Activated naive CD4-positive, alpha-beta T cell treated with anti-CD3 and anti-CD28 coated beads, Interleukin-2, amount 50 U/mL, for 16 hours (primary cell): ENCODE measurements around the gene ACAD11.
"Not testable (repeated sequence)": the region's sequence is repeated elsewhere in the genome, so short reads cannot be mapped to it uniquely, and the experiment has no call there.

ENCODE experiments used
- DNase-seq: peaks from one replicate; pipeline ENCODE4 v3.0.0-alpha.2; 2020

Gene ACAD11

DNA sequence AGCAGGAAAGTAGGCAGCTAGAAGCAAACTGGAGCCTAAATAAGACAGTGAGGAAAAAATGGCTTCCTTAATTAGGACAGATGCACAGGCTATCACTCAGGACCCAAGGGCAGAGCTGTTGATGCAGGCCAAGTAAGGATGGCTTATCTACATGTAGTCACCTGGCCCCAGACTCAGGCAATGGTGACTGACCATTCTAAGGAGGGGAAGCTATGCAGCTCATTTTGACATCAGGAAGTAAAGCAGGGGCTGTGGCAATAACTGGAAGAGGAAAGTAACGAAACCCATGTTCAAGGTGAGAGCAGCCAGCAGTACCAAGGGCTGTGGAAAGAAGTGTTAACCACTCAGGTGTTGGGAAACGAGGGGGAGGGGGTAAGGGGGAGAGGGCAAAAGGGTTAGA lies 16.2 kb downstream of the ACAD11 start:
- no peak for DNase-seq

DNA sequence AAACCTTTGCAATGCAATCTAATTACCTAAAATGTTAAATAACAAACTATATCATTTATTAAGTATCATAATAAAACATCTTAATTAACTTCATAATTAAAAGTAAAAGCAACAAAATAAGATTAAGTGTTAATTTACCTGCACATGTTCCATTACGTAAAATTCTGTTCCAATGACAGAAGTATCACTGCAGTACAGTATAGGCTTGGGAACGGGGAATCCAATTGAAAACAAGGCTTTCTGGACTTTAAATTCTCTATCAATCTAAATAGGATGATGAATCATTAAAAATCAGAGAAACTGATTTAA lies 17.1 kb downstream of the ACAD11 start:
- DNase-seq = no peak

DNA sequence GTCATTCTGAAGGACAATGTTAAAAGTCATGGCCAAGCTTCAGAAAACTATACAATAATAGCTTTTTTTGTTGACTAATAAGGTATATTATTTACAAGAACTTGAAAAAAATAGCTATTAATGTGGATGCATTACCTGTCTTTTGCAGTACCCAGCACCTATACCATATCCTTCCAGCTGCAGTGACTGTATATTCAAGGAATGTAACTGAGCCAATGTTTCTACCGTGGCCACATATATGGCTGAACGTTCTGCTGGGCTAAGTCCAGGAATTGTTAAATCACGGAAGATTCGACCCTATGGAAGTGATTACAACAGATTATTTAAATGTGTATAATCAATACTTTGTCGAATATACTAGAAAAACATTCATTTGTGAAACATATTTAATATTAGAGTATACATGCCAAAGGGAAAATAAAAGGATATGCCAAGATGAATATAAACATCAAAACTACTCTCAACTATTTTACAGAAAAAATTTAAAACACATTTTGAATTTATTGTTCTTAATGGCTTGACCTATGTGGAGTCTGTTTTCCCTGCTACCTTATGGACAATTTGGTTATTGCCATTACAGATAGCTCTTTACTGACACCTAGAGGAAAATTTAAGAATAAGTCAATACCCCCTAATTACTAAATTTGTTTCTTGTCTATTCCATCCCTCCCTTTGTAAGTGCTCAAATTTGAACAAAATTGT lies 17.6 kb downstream of the ACAD11 start:
- DNase-seq = no peak

DNA sequence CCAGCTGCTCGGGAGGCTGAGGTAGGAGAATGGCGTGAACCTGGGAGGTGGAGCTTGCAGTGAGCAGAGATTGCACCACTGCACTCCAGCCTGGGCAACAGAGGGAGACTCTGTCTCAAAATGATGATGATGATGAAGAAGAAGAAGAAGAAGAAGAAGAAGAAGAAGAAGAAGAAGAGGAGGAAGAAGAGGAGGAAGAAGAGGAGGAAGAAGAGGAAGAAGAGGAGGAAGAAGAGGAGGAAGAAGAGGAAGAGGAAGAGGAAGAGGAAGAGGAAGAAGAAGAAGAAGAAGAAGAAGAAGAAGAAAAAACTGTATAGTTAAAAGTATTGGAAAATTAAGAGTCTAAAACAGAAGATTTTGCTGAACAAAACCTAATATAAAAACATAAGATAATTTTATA lies 18.2 kb downstream of the ACAD11 start:
- not testable (repeated sequence) for DNase-seq

GRCh38 chr3:132638706-132639105 lies 20.9 kb downstream of the ACAD11 start:
- DNase-seq = no peak

DNA sequence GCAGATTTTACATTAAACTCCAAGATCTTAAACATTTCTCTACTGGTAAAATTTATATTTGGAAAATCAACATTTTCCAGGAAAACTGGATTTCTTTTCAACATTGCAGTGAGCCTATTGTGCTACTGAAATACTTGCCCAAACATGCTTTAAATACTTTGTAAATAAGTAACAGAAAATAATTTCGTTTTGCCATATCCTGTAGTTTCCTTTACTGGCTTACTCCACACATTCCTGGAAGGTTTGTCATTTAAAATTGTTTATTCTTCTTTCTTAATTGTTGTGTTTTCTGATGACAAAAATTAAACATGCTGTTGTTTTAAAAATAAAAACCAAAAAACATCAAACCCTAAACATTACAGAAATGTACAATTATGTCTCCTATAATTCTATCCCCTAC lies 22.0 kb downstream of the ACAD11 start:
- DNase-seq = no peak

- no peak for DNase-seq
Observed at GRCh38 chr3:132635052-132635451, 24.6 kb downstream of the ACAD11 start.

- no peak for DNase-seq
Observed at GRCh38 chr3:132630612-132631011, 29.0 kb downstream of the ACAD11 start.

DNA sequence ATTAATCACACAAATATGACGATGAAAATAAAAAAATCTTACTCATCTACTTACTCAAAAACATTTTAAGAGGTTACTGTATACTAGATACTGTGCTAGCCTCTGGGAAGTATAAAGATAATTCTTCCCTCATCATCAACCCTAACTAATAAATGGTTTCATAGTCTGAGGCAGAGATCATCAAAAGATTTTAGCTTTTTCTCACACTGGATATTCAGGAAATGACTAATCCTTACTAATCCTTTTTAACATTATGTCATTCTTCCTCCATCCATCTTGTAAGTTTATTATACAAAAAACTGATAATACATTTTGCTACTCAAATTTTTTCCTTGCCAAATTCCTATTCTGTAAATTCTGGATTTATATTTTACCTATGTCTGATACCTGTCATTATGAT lies 29.7 kb downstream of the ACAD11 start:
- no peak for DNase-seq

GRCh38 chr3:132628157-132628556 lies 31.5 kb downstream of the ACAD11 start:
- DNase-seq = no peak

GRCh38 chr3:132626955-132627354 lies 32.7 kb downstream of the ACAD11 start:
- DNase-seq = no peak

DNA sequence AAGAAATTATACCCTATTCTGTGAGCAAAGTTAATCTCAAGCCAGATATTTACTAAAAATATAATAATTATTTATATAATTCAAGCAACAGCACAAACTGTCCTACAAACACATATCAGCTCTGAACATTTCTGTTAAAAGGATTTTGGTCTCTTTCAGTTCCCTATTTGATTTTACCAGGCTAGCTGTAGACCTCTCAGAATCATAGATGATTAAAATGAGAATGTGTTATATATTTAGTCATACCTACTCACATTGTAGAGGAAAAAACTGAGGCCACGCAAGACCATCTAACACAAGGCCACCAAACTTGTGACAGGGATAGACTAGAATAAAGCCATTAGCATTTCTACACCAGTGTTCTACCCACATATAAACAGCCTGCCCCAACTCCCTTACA lies 34.0 kb downstream of the ACAD11 start:
- DNase-seq = no peak

GRCh38 chr3:132624790-132625189 lies 34.8 kb downstream of the ACAD11 start:
- DNase-seq = no peak

- DNase-seq = no peak
Observed at GRCh38 chr3:132623646-132624045, 36.0 kb downstream of the ACAD11 start.

DNA sequence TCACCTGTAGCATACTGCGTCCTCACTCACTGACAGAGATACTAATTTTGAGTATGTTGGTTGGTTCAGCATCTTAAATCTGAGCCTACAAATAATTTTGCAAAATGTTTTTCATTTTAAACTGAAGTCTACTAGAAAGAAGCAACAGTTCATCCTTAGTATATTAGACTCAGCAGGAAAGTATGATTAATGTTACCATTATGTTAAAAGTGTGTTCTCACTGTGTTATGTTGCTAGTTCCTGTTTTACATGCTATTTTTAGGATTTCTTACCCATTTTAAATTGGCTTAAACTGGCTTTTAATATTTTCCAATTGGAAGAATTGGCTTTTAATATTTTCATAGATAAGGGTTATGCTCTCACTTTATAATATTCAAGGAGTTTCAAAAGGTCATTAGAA lies 36.8 kb downstream of the ACAD11 start:
- no peak for DNase-seq

DNA sequence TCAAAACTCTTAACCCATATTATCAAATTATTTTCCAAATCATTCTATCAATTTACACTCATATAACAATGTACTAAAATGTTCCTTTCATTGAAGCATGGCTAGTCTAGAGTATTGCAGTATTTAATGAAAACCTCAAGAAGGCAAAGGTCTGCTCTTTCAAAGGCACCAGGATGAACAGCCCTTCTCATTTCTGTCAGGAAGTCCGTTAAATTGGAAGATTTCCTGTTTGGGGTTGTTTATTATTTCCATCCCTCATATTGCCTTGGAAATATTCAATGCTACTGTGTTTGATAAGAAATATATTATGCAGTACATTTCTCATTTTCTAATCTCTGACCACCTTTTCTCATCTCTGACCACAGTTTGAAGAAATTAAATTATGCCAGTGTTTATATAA lies 37.5 kb downstream of the ACAD11 start:
- no peak for DNase-seq

DNA sequence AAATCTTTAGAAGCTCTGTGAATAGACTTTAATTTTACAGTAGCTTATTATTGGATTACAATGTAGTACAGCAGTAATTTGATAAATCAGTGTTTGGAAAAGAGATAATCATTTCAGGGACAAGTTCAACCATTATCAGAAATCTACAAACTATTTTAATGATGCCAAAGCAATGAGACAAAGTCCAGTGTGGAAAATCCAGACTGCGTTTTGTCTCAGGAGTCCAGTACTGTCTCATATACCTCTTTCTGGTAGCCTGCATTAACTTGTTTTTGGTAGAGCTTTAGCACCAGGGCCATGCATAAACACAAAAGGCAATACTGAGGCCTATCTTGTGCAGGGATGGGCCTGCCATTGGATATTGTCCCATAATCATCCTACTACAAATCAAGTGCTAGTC lies 42.8 kb downstream of the ACAD11 start:
- no peak for DNase-seq

- DNase-seq = no peak
Observed at GRCh38 chr3:132615881-132616280, 43.7 kb downstream of the ACAD11 start.

GRCh38 chr3:132615301-132615700 lies 44.3 kb downstream of the ACAD11 start:
- not testable (repeated sequence) for DNase-seq

- not testable (repeated sequence) for DNase-seq
Observed at GRCh38 chr3:132606620-132607019, 53.0 kb downstream of the ACAD11 start.

- no peak for DNase-seq
Observed at GRCh38 chr3:132606085-132606484, 53.5 kb downstream of the ACAD11 start.

DNA sequence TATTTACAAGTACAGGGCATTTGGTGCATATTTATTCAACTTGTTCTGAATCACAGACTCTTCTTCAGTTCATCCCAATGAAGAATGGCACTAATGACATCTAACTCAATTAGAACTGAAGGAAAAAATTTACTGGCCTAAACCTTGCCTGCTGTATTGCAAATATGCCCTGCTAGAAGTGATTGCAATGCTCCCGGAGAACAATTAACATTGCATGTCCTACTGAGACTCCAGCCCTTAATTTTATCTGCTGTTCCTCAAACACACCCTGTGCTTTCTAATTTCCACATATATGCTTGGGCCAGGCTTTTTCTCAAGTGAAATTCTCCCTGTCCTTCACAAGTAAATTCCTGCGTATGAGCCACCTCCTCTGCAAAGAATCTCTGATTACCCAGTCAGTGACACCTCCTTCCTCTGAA lies 54.2 kb downstream of the ACAD11 start:
- DNase-seq = no peak

GRCh38 chr3:132600614-132601013 lies 59.0 kb downstream of the ACAD11 start:
- DNase-seq = not testable (repeated sequence)

- DNase-seq = no peak
Observed at GRCh38 chr3:132598181-132598580, 61.4 kb downstream of the ACAD11 start.

DNA sequence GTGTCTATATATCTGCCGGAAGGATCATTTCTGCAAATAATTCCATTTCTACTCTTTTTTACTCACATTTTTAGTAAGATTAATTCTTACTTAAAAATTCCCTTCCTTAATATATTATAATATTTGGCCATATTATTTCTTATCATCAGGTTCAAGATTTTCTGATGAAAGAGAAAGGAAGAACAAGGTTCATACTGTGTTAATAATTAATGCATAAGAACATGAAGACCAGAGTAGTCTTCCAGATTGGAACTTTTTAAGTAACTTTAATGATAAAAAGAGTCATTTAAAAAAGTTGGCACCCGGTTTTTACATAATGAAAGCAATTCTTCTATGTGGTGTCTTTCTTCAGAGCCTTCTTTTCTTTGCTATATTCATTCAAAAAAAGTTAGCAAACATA lies 61.9 kb downstream of the ACAD11 start:
- no peak for DNase-seq
